ENCODE results near the gene MXRA8. TPM values are rescaled to one million over a fixed set of nuclear protein-coding genes. Genes with fewer than 3 reads are reported as not detected.

The MXRA8 gene
- total RNA-seq, 1 experiment from 2014 or later = 9.6 TPM

GRCh38 chr1:1302951-1303509 is 55.3 kb downstream of the MXRA8 start:
- Histone ChIP-seq H3K14ac (ENCODE audit: insufficient read depth, low read length) (no peak overlapping the region; the same call in 1 of the 2 replicates), H2BK20ac (ENCODE audit: low read depth, low read length, poor library complexity, severe bottlenecking) (no peak overlapping the region), H3K23ac (ENCODE audit: insufficient read length, low read depth, low read length) (no peak overlapping the region), H3K27ac (ENCODE audit: insufficient read length, low read depth, low read length) (no peak overlapping the region), H2BK15ac (ENCODE audit: low read depth, low read length) (no peak overlapping the region), H4K91ac (ENCODE audit: insufficient read length, low read depth, low read length) (no peak overlapping the region), H3K18ac (ENCODE audit: insufficient read length, low read depth, low read length) (no peak overlapping the region), H2AK5ac (ENCODE audit: insufficient read length, low read length) (no peak overlapping the region), H4K20me1 (ENCODE audit: control insufficient read depth, insufficient read depth, insufficient read length) (no peaks in the 10 kb centered on the region), H3K9ac (ENCODE audit: extremely low read depth, insufficient read length, low read length) (no peak overlapping the region), H3K23me2 (ENCODE audit: insufficient read length, low read depth, low read length, poor library complexity, severe bottlenecking) (peaks cover 8% of the 10 kb centered on the region), H3K4ac (ENCODE audit: low read depth, low read length) (no peak overlapping the region), H3K9me3 (ENCODE audit: control insufficient read depth, low read depth, low read length) (no peaks in the 10 kb centered on the region), H3K4me1 (ENCODE audit: insufficient read depth, low read length) (peaks cover 5% of the 10 kb centered on the region; the same call in 1 of the 2 replicates), H4K5ac (ENCODE audit: insufficient read length, low read depth, low read length) (no peak overlapping the region), H2AFZ (ENCODE audit: low read length) (no peak overlapping the region), H3K79me1 (ENCODE audit: insufficient read depth, low read depth, low read length, poor library complexity, severe bottlenecking) (no peaks in the 10 kb centered on the region), H3K4me2 (ENCODE audit: insufficient read depth, insufficient read length, low read length) (no peak overlapping the region), H3K56ac (ENCODE audit: insufficient read length, low read depth, low read length) (no peak overlapping the region), H3K27me3 (ENCODE audit: insufficient read depth, low read length) (no peaks in the 10 kb centered on the region), H2BK120ac (ENCODE audit: low read depth, low read length, poor library complexity, severe bottlenecking) (no peak overlapping the region), H2BK5ac (ENCODE audit: insufficient read length, low read length) (no peak overlapping the region), H3K79me2 (ENCODE audit: insufficient read depth, low read length) (no peaks in the 10 kb centered on the region), H2BK12ac (ENCODE audit: insufficient read length, low read depth, low read length) (no peak overlapping the region), H3T11ph (ENCODE audit: low read length) (no peak overlapping the region), H4K8ac (replicated peaks; ENCODE audit: insufficient read length, low read depth, low read length) (no peak overlapping the region)
- Mint-ChIP-seq H3K4me1 (peaks cover 18 to 27% of the 10 kb centered on the region in 2 experiments), H3K4me3 (no peak overlapping the region), H3K27me3 (ENCODE audit: low read depth) (peaks cover 3% of the 10 kb centered on the region; the same call in 1 of the 2 replicates), H3K36me3 (ENCODE audit: insufficient read depth in 1 of 3, low read depth in 3 of 3) (no peaks in the 10 kb centered on the region; a peak in 1 of 7 replicates), H3K27ac (no peak overlapping the region), H3K9me3 (no peaks in the 10 kb centered on the region; a peak in 1 of 5 replicates)
- no peak for TF ChIP-seq CTCF (conservative IDR thresholded peaks at IDR 0.05)
- no CpG with 5 or more reads among the region's 31 CpGs for WGBS (ENCODE audit: extremely low coverage, insufficient read length, low lambda C conversion rate)
- no peak for DNase-seq

Small RNAs within 50 kb of the gene (microRNA-seq; reads per million reads assigned to microRNA genes)
- gene MIR6727 (ENCODE audit: borderline microRNAs expressed) = not detected
- not detected for gene MIR6808 (ENCODE audit: borderline microRNAs expressed)

Other genes starting within 250 kb of the MXRA8 start
- gene C1orf159, start 242.5 kb downstream of the MXRA8 start, total RNA-seq (2021) = 10.1 and 12.3 TPM in 2 replicates
- gene TTLL10, start 184.7 kb downstream of the MXRA8 start, total RNA-seq (2021) = 0.68 and 0.79 TPM in 2 replicates
- gene TNFRSF18, start 152.0 kb downstream of the MXRA8 start, total RNA-seq (2021) = 1.9 and 2.0 TPM in 2 replicates
- gene TNFRSF4, start 144.4 kb downstream of the MXRA8 start, total RNA-seq (2021) = 0.24 and 0.33 TPM in 2 replicates
- 82.0 and 84.7 TPM in 2 replicates for gene SDF4, start 126.6 kb downstream of the MXRA8 start, total RNA-seq (2021)
- gene B3GALT6, start 126.3 kb downstream of the MXRA8 start, total RNA-seq (2021) = 27.0 and 27.1 TPM in 2 replicates
- 4.4 and 4.7 TPM in 2 replicates for gene C1QTNF12, start 111.8 kb downstream of the MXRA8 start, total RNA-seq (2021)
- gene UBE2J2, start 84.7 kb downstream of the MXRA8 start, total RNA-seq (2021) = 83.4 and 84.0 TPM in 2 replicates
- gene SCNN1D, start 78.1 kb downstream of the MXRA8 start, total RNA-seq (2021) = 4.0 and 5.8 TPM in 2 replicates
- 39.5 and 41.4 TPM in 2 replicates for gene ACAP3, start 50.6 kb downstream of the MXRA8 start, total RNA-seq (2021)
- gene PUSL1, start 50.0 kb downstream of the MXRA8 start, total RNA-seq (2021) = 38.0 and 40.9 TPM in 2 replicates
- gene INTS11, start 33.9 kb downstream of the MXRA8 start, total RNA-seq (2021) = 138 and 139 TPM in 2 replicates
- gene CPTP, start 33.8 kb downstream of the MXRA8 start, total RNA-seq (2021) = 14.0 and 15.0 TPM in 2 replicates
- 0.28 and 0.35 TPM in 2 replicates for gene TAS1R3, start 27.3 kb downstream of the MXRA8 start, total RNA-seq (2021)
- 66.5 and 71.0 TPM in 2 replicates for gene DVL1, start 9.1 kb downstream of the MXRA8 start, total RNA-seq (2021)
- 196 and 209 TPM in 2 replicates for gene AURKAIP1, start 16.7 kb upstream of the MXRA8 start, total RNA-seq (2021)
- gene CCNL2, start 40.8 kb upstream of the MXRA8 start, total RNA-seq (2021) = 160 and 173 TPM in 2 replicates
- gene MRPL20, start 48.7 kb upstream of the MXRA8 start, total RNA-seq (2021) = 156 and 162 TPM in 2 replicates
- gene ANKRD65, start 62.7 kb upstream of the MXRA8 start, total RNA-seq (2021) = 3.1 and 3.2 TPM in 2 replicates
- 55.6 and 57.1 TPM in 2 replicates for gene VWA1, start 77.1 kb upstream of the MXRA8 start, total RNA-seq (2021)
- gene ATAD3C, start 91.1 kb upstream of the MXRA8 start, total RNA-seq (2021) = 7.5 and 7.7 TPM in 2 replicates
- gene ATAD3B, start 113.2 kb upstream of the MXRA8 start, total RNA-seq (2021) = 76.8 and 78.6 TPM in 2 replicates
- gene ATAD3A, start 153.6 kb upstream of the MXRA8 start, total RNA-seq (2021) = 55.8 and 59.4 TPM in 2 replicates
- 7.7 and 8.7 TPM in 2 replicates for gene TMEM240, start 182.1 kb upstream of the MXRA8 start, total RNA-seq (2021)
- 179 and 186 TPM in 2 replicates for gene SSU72, start 216.3 kb upstream of the MXRA8 start, total RNA-seq (2021)
- 15.2 TPM in 2 replicates for gene FNDC10, start 241.6 kb upstream of the MXRA8 start, total RNA-seq (2021)

Data from H9 (cell line).